Measurements from ENCODE around the gene FKBP7.

GRCh38 chr2:178478439-178479274 is at the start of gene FKBP7:
- TF ChIP-seq TOX (CRISPR knock-in tag; IDR thresholded peaks at IDR 0.05; ENCODE audit: borderline replicate concordance): no peak
- TF ChIP-seq CSRNP3 (CRISPR knock-in tag; IDR thresholded peaks at IDR 0.05): no peak

Data from SK-N-SH treated with all-trans-retinoic acid at 6 μM for 48 hours (cell line).